GM12878 (cell line): ENCODE results near the gene MEGF11. TPM values are rescaled to one million over a fixed set of nuclear protein-coding genes. Genes with fewer than 3 reads are reported as not detected.

Source experiments
- ATAC-seq: fragments of 200-7000 bp; cut with Tn5 transposase; 3 replicates; pipeline ENCODE4 v1.9.1; 2020; ENCODE audit warnings: mild to moderate bottlenecking, moderate library complexity
- BruUV-seq: library from RNA; stranded (reverse); fragments of 400-500 nt; replicated peaks from 2 replicates; lab custom pipeline; 2021; lab: Mats Ljungman, UMichigan
- CTCF ChIA-PET: fragments of 300-600 bp; sonication (Branson Sonifier 250); formaldehyde crosslinking; extraction: SDS; loops from one replicate; lab custom pipeline; 2021; ENCODE audit warnings: inconsistent platforms; lab: Yijun Ruan, JAX
- POLR2A ChIA-PET: fragments of 350-600 bp; formaldehyde crosslinking; extraction: SDS; loops from one replicate; lab custom pipeline; 2021; ENCODE audit warnings: inconsistent platforms; lab: Charles Lee
- RAD21 ChIA-PET: fragments of 300-600 bp; sonication (Branson Sonifier 250); formaldehyde crosslinking; loops from one replicate; lab custom pipeline; 2023; ENCODE audit warnings: antibody characterized with exemption; ENCODE audit not compliant: unreplicated experiment; lab: Charles Lee
- SMC1A ChIA-PET: fragments of 300-600 bp; sonication (Branson Sonifier 250); formaldehyde crosslinking; loops from one replicate; lab custom pipeline; 2023; ENCODE audit not compliant: unreplicated experiment, uncharacterized antibody; lab: Charles Lee
- DNase-seq: peaks from one replicate; pipeline ENCODE4 v3.0.0-alpha.2; 2011; ENCODE audit warnings: low read depth, low spot score
- FAIRE-seq: peaks from 3 replicates; lab custom pipeline; 2011; peaks lifted over from hg19 to GRCh38; lab: Jason Lieb, UNC
- H2AFZ ChIP-seq: 2 replicates; pipeline ENCODE4 v1.6.0; 2011; ENCODE audit warnings: low read depth, low read length, control low read depth; ENCODE audit not compliant: control insufficient read depth
- H3K27ac ChIP-seq: 2 replicates; pipeline ENCODE4 v1.5.1; 2011; ENCODE audit warnings: control low read depth; ENCODE audit not compliant: control insufficient read depth, insufficient read depth
- H3K27me3 ChIP-seq, 2 experiments: replicated peaks in 1 of 2; 2 replicates each; pipeline versions ENCODE4 v1.6.0 to v1.6.1; 2011; ENCODE audit warnings: low read length in 1 of 2; ENCODE audit not compliant: control insufficient read depth in 2 of 2, insufficient read depth in 2 of 2
- H3K36me3 ChIP-seq, 2 experiments: 2 replicates each; pipeline ENCODE4 v1.5.1; 2011; ENCODE audit warnings: low read length in 1 of 2; ENCODE audit not compliant: control insufficient read depth in 2 of 2, insufficient read depth in 2 of 2
- H3K4me1 ChIP-seq: 2 replicates; pipeline ENCODE4 v1.6.1; 2011; ENCODE audit warnings: mild to moderate bottlenecking, low read length, moderate library complexity, mixed read lengths; ENCODE audit not compliant: control insufficient read depth, insufficient read depth
- H3K4me2 ChIP-seq: 2 replicates; pipeline ENCODE4 v1.6.0; 2011; ENCODE audit warnings: control low read depth; ENCODE audit not compliant: control insufficient read depth, insufficient read depth
- H3K4me3 ChIP-seq: fragments of 200-600 bp; sonication (generic); 2 replicates; pipeline ENCODE4 v1.5.1; 2016
- H3K79me2 ChIP-seq: 2 replicates; pipeline ENCODE4 v1.6.0; 2011; ENCODE audit warnings: low read length; ENCODE audit not compliant: control insufficient read depth, insufficient read depth
- H3K9ac ChIP-seq: 2 replicates; pipeline ENCODE4 v1.8.0; 2011; ENCODE audit warnings: low read length, control low read depth, mixed read lengths; ENCODE audit not compliant: control insufficient read depth, insufficient read depth
- H3K9me3 ChIP-seq: replicated peaks from 3 replicates; pipeline ENCODE4 v1.5.1; 2011; ENCODE audit warnings: mild to moderate bottlenecking, low read length; ENCODE audit not compliant: control insufficient read depth, insufficient read depth
- H4K20me1 ChIP-seq: 2 replicates; pipeline ENCODE4 v1.6.0; 2011; ENCODE audit not compliant: control insufficient read depth, insufficient read depth
- CHD4 ChIP-seq: fragments of 200-600 bp; sonication (generic); IDR thresholded peaks from 2 replicates; pipeline ENCODE4 v1.6.1; 2016; ENCODE audit warnings: mild to moderate bottlenecking
- EGR1 ChIP-seq, 2 experiments: IDR thresholded peaks; 1 replicate in 1 of 2; 2 replicates in 1 of 2; pipeline ENCODE4 v1.6.1; 2011 to 2012; ENCODE audit warnings: low read depth in 2 of 2, low read length in 2 of 2, borderline replicate concordance in 1 of 2, mild to moderate bottlenecking in 1 of 2, moderate library complexity in 1 of 2
- JUNB ChIP-seq: IDR thresholded peaks from 2 replicates; pipeline ENCODE4 v1.6.1; 2016; ENCODE audit warnings: antibody characterized with exemption, mild to moderate bottlenecking
- MXI1 ChIP-seq: fragments of 150-350 bp; IDR thresholded peaks from 2 replicates; pipeline ENCODE4 v1.6.1; 2011; ENCODE audit warnings: low read depth, mild to moderate bottlenecking, inconsistent platforms, low read length, improper control_type of control experiment
- NR2F1 ChIP-seq: fragments of 450-650 bp; conservative IDR thresholded peaks from 2 replicates; pipeline ENCODE4 v1.6.1; 2017; ENCODE audit warnings: mild to moderate bottlenecking
- RUNX3 ChIP-seq: IDR thresholded peaks from 2 replicates; pipeline ENCODE4 v1.6.1; 2012; ENCODE audit warnings: low read length, inconsistent platforms
- STAT1 ChIP-seq: fragments of 450-650 bp; conservative IDR thresholded peaks from 2 replicates; pipeline ENCODE4 v1.6.1; 2014; ENCODE audit warnings: antibody characterized with exemption, mild to moderate bottlenecking
- SUPT20H ChIP-seq: IDR thresholded peaks from 2 replicates; pipeline ENCODE4 v1.6.1; 2011; ENCODE audit warnings: low read depth, mild to moderate bottlenecking, low read length, moderate library complexity, borderline replicate concordance; ENCODE audit not compliant: control insufficient read depth
- TARDBP ChIP-seq: IDR thresholded peaks from 2 replicates; pipeline ENCODE4 v1.6.1; 2016; ENCODE audit warnings: borderline replicate concordance
- TCF3 ChIP-seq: IDR thresholded peaks from 2 replicates; pipeline ENCODE4 v1.6.1; 2012; ENCODE audit warnings: low read depth, mild to moderate bottlenecking, low read length, borderline replicate concordance; ENCODE audit not compliant: insufficient read depth
- WRNIP1 ChIP-seq: IDR thresholded peaks from 2 replicates; pipeline ENCODE4 v1.6.1; 2011; ENCODE audit warnings: low read depth, low read length, improper control_type of control experiment, borderline replicate concordance
- ZNF24 ChIP-seq: fragments of 450-650 bp; IDR thresholded peaks from 2 replicates; pipeline ENCODE4 v1.6.1; 2017; ENCODE audit warnings: antibody characterized with exemption, mild to moderate bottlenecking
- ZNF687 ChIP-seq: fragments of 450-650 bp; IDR thresholded peaks from 2 replicates; pipeline ENCODE4 v1.6.1; 2017; ENCODE audit warnings: mild to moderate bottlenecking, moderate library complexity
- WGBS: methylation state at CpG from one replicate; pipeline ENCODE4 v1.1.6; 2016; ENCODE audit warnings: low lambda C conversion rate; ENCODE audit not compliant: insufficient replicate concordance, insufficient coverage; ENCODE audit errors: missing lambda C conversion rate; 5-methylcytosine and 5-hydroxymethylcytosine counted together
- in situ Hi-C: fragments of 300-500 bp; cut with MboI; formaldehyde crosslinking; loops from 9 replicates; pipeline ENCODE4 v1.14.3; 2018; ENCODE audit warnings: mixed read lengths
- intact Hi-C: fragments of 100-400 bp; cut with micrococcal nuclease; formaldehyde crosslinking; loops from one replicate; pipeline ENCODE4 v1.14.2; 2022; ENCODE audit not compliant: unreplicated experiment
- polyA plus RNA-seq, 11 experiments: library from polyadenylated mRNA; depleted of rRNA in 4 of 11; unstranded in 6 of 11; stranded (reverse) in 5 of 11; fragments of >200 nt; fragmentation: Nextera tagmentation in 4 of 11; fragmentation: Illumina TruSeq in 1 of 11; extraction: Ambion mirVana in 4 of 11; extraction: Trizol in 1 of 11; gene quantifications; 1 replicate in 1 of 11; 2 replicates in 10 of 11; pipeline versions ENCODE4 v1.2.1 to v1.2.3, GENCODE V29; 2011 to 2016; ENCODE audit warnings: inconsistent platforms in 2 of 11, missing spikeins in 2 of 11, low read depth in 1 of 11
- total RNA-seq, 4 experiments: library from RNA; depleted of rRNA in 3 of 4; stranded (reverse); fragments of >200 nt in 3 of 4; fragmentation: Illumina TruSeq in 1 of 4; extraction: Trizol in 1 of 4; gene quantifications; 2 replicates each; pipeline versions ENCODE4 v1.2.1 to v1.2.3, GENCODE V29; 2013 to 2021
- TF ChIP-seq, protein P1 (sequence below): fragments of 450-650 bp; IDR thresholded peaks from 2 replicates; pipeline ENCODE4 v1.6.1; 2018; ENCODE audit warnings: borderline replicate concordance, mild to moderate bottlenecking; ENCODE audit not compliant: partially characterized antibody

Gene MEGF11
- total and polyA plus RNA-seq, 10 of the 15 experiments (the other 5 are each of a cell fraction or from before 2014, with no cell fraction given) = 0.03 to 1.7 (median 0.49) TPM

DNA sequence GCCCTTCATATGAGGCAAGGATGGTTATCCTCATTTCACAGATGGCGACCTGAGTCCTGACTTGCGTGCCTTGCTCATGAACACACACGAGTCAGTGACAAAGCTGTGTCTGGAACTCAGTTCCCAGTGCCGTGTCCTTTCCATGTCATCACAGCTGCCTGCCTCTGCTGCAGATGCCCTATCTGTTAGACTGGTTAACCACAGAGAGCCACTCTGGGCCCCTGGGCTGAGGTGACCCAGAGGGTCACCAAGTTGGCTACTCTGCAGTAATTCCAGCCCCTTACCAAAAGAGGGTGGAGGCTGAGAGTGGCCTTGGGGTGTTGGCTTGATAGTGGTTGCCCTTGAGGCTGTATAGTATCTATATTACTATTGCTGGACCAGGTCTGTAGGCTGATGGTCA lies 343.2 kb downstream of the MEGF11 start (continued):
- TF ChIP-seq, protein P1, sequence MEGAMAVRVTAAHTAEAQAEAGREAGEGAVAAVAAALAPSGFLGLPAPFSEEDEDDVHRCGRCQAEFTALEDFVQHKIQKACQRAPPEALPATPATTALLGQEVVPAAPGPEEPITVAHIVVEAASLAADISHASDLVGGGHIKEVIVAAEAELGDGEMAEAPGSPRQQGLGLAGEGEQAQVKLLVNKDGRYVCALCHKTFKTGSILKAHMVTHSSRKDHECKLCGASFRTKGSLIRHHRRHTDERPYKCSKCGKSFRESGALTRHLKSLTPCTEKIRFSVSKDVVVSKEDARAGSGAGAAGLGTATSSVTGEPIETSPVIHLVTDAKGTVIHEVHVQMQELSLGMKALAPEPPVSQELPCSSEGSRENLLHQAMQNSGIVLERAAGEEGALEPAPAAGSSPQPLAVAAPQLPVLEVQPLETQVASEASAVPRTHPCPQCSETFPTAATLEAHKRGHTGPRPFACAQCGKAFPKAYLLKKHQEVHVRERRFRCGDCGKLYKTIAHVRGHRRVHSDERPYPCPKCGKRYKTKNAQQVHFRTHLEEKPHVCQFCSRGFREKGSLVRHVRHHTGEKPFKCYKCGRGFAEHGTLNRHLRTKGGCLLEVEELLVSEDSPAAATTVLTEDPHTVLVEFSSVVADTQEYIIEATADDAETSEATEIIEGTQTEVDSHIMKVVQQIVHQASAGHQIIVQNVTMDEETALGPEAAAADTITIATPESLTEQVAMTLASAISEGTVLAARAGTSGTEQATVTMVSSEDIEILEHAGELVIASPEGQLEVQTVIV = no peak
- TF ChIP-seq, all 136 proteins: peak for 0

DNA sequence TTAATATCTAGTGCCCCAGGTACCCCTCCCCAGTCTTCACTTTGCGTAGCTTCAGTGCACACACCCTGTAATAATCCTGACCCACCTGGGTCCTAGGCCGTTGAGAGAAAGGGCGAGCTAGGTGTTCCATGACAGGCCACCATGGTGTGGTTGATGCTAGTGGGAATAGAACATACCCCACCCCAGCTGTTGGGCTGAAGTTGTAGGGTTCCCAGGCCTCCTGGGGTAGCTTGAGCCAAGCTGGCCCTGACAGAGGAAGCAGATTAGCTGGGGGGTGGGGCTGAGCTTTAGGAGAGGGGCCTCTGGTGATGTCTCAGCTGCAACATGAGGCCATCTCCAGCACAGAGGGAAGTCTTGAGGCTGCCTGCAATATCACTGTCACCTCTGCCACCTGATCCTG lies 343.7 kb downstream of the MEGF11 start:
- SMC1A ChIA-PET = interaction anchor here (1.3 kb wide), 1 partner anchor 11 kb away, joined by 4 read pairs; no protein-coding TSS in a partner anchor
- H3K4me2 ChIP-seq = no peak overlapping the region
- FAIRE-seq (no peak), DNase-seq (no peak), ATAC-seq (no peak)
- CTCF ChIA-PET = interaction anchor here (0.6 to 1.3 kb wide), 2 partner anchors 9 to 35 kb away, joined by 3 to 4 read pairs; no protein-coding TSS in a partner anchor
- no TSS peak for BruUV-seq
- no peak overlapping the region for H3K9ac ChIP-seq
- RAD21 ChIA-PET = interaction anchor here (0.7 kb wide), 1 partner anchor 12 kb away, joined by 3 read pairs; no protein-coding TSS in a partner anchor
- H3K27me3 ChIP-seq = no peaks in the 10 kb centered on the region
- in situ Hi-C loops = no loop called here
- POLR2A ChIA-PET = interaction anchor here (0.6 to 1.2 kb wide), 2 partner anchors 11 to 40 kb away, joined by 3 to 6 read pairs; partner anchors contain the start of gene RAB11A
- WGBS = 83% methylated on average over 3 of the region's 3 CpGs
- no peaks in the 10 kb centered on the region for H4K20me1 ChIP-seq
- no peak overlapping the region for H3K4me3 ChIP-seq
- no peaks in the 10 kb centered on the region for H3K79me2 ChIP-seq
- H3K27ac ChIP-seq = no peak overlapping the region
- no peaks in the 10 kb centered on the region for H3K4me1 ChIP-seq
- peaks cover 5 to 8% of the 10 kb centered on the region in 2 experiments for H3K36me3 ChIP-seq
- no peaks in the 10 kb centered on the region for H3K9me3 ChIP-seq
- no peak overlapping the region for H2AFZ ChIP-seq
- intact Hi-C loops = no loop called here
- TF ChIP-seq NR2F1 (no peak), STAT1 (no peak), ZNF24 (no peak), SUPT20H (no peak), CHD4 (no peak), JUNB (no peak), EGR1 (IDR thresholded peaks at IDR 0.05; ENCODE audit: borderline replicate concordance in 1 of 2, low read depth in 2 of 2, low read length in 2 of 2) (no peak), RUNX3 (no peak), WRNIP1 (no peak), TARDBP (no peak), ZNF687 (no peak), TCF3 (no peak), MXI1 (no peak)
